Neural cell (in vitro differentiated cells): ENCODE measurements around the gene UBE2F. TPM values are rescaled to one million over a fixed set of nuclear protein-coding genes. Genes with fewer than 3 reads are reported as not detected.

ENCODE experiments used
- H2AFZ ChIP-seq: fragments of 200-600, 300-800 bp; sonication (generic), shearing (Covaris generic); 2 replicates; pipeline ENCODE4 v1.6.0; 2014; ENCODE audit warnings: low read depth, mild to moderate bottlenecking, antibody characterized with exemption, low read length, moderate library complexity
- H3F3A ChIP-seq: fragments of 200-600 bp; shearing (Covaris generic); 2 replicates; pipeline ENCODE4 v1.6.1; 2016; ENCODE audit warnings: mild to moderate bottlenecking, moderate library complexity, mixed read lengths, antibody characterized with exemption, low read length; ENCODE audit not compliant: insufficient read depth, poor library complexity, severe bottlenecking
- H3K27ac ChIP-seq: fragments of 200-600, 300-800 bp; sonication (generic), shearing (Covaris generic); 2 replicates; pipeline ENCODE4 v1.5.1; 2014; ENCODE audit warnings: mild to moderate bottlenecking, low read length, moderate library complexity
- H3K27me3 ChIP-seq: fragments of 300-800, 200-600 bp; sonication (generic), shearing (Covaris generic); 2 replicates; pipeline ENCODE4 v1.6.0; 2014; ENCODE audit warnings: mild to moderate bottlenecking, low read depth, low read length, moderate library complexity; ENCODE audit not compliant: insufficient read depth
- H3K36me3 ChIP-seq: fragments of 300-800, 200-600 bp; sonication (generic), shearing (Covaris generic); 2 replicates; pipeline ENCODE4 v1.5.1; 2014; ENCODE audit warnings: mild to moderate bottlenecking, antibody characterized with exemption, low read length, moderate library complexity; ENCODE audit not compliant: insufficient read depth
- H3K4me2 ChIP-seq: fragments of 300-800, 200-600 bp; sonication (generic), shearing (Covaris generic); 2 replicates; pipeline ENCODE4 v1.6.0; 2014; ENCODE audit warnings: mild to moderate bottlenecking, low read length
- H3K4me3 ChIP-seq: fragments of 300-800, 200-600 bp; sonication (generic), shearing (Covaris generic); 2 replicates; pipeline ENCODE4 v1.5.1; 2014; ENCODE audit warnings: mild to moderate bottlenecking, low read length, moderate library complexity
- H3K79me2 ChIP-seq: fragments of 200-600 bp; shearing (Covaris generic); replicated peaks from 2 replicates; pipeline ENCODE4 v1.6.0; 2014; ENCODE audit warnings: mild to moderate bottlenecking, low read length, moderate library complexity; ENCODE audit not compliant: insufficient read depth
- H3K9ac ChIP-seq: fragments of 300-800, 200-600 bp; sonication (generic), shearing (Covaris generic); 2 replicates; pipeline ENCODE4 v1.6.1; 2016; ENCODE audit warnings: mild to moderate bottlenecking, low read length, mixed read lengths
- H3K9me2 ChIP-seq: fragments of 200-600 bp; shearing (Covaris generic); 2 replicates; pipeline ENCODE4 v1.6.1; 2016; ENCODE audit warnings: mild to moderate bottlenecking, low read length, mixed read lengths; ENCODE audit not compliant: insufficient read depth
- H3K9me3 ChIP-seq: fragments of 200-600, 300-800 bp; sonication (generic), shearing (Covaris generic); 2 replicates; pipeline ENCODE4 v1.6.1; 2016; ENCODE audit warnings: mild to moderate bottlenecking, mixed run types, low read length, moderate library complexity, mixed read lengths
- H4K20me1 ChIP-seq: fragments of 200-600 bp; shearing (Covaris generic); 2 replicates; pipeline ENCODE4 v1.6.1; 2016; ENCODE audit warnings: mild to moderate bottlenecking, mixed run types; ENCODE audit not compliant: insufficient read depth
- EP300 ChIP-seq: fragments of 450-650 bp; conservative IDR thresholded peaks from 2 replicates; pipeline ENCODE4 v1.6.1; 2014; ENCODE audit warnings: antibody characterized with exemption, mild to moderate bottlenecking, moderate library complexity; ENCODE audit not compliant: poor library complexity, severe bottlenecking
- EZH2 ChIP-seq: fragments of 200-600, 300-800 bp; shearing (Covaris generic), sonication (generic); IDR thresholded peaks from 2 replicates; pipeline ENCODE4 v1.6.1; 2014; ENCODE audit warnings: antibody characterized with exemption, low read length, borderline replicate concordance, mild to moderate bottlenecking; ENCODE audit not compliant: insufficient read depth, poor library complexity, severe bottlenecking
- MXI1 ChIP-seq: fragments of 450-650 bp; conservative IDR thresholded peaks from 2 replicates; pipeline ENCODE4 v1.6.1; 2014; ENCODE audit warnings: antibody characterized with exemption, mild to moderate bottlenecking; ENCODE audit not compliant: poor library complexity, severe bottlenecking
- POLR2AphosphoS5 ChIP-seq: IDR thresholded peaks from 2 replicates; pipeline ENCODE4 v1.6.1; 2012
- RAD21 ChIP-seq: fragments of 450-650 bp; conservative IDR thresholded peaks from 2 replicates; pipeline ENCODE4 v1.6.1; 2014; ENCODE audit warnings: antibody characterized with exemption, mild to moderate bottlenecking, moderate library complexity
- SMC3 ChIP-seq: fragments of 450-650 bp; conservative IDR thresholded peaks from 2 replicates; pipeline ENCODE4 v1.6.1; 2014; ENCODE audit warnings: antibody characterized with exemption, mild to moderate bottlenecking, moderate library complexity; ENCODE audit not compliant: poor library complexity
- TAF1 ChIP-seq: IDR thresholded peaks from 2 replicates; pipeline ENCODE4 v1.6.1; 2012; ENCODE audit warnings: low read depth
- polyA plus RNA-seq: library from polyadenylated mRNA; depleted of rRNA; stranded (reverse); fragments of >200 nt; gene quantifications from 2 replicates; pipeline ENCODE4 v1.2.3, GENCODE V29; 2014
- TF ChIP-seq, protein P1 (sequence below): IDR thresholded peaks from 2 replicates; pipeline ENCODE4 v1.6.1; 2012; ENCODE audit warnings: borderline replicate concordance
- TF ChIP-seq, protein P2 (sequence below): fragments of 450-650 bp; IDR thresholded peaks from 2 replicates; pipeline ENCODE4 v1.5.1; 2014; ENCODE audit warnings: antibody characterized with exemption, mild to moderate bottlenecking, moderate library complexity; ENCODE audit not compliant: poor library complexity, severe bottlenecking

The UBE2F gene
- polyA plus RNA-seq, 1 donor from 2014 or later = 65.7 TPM

DNA sequence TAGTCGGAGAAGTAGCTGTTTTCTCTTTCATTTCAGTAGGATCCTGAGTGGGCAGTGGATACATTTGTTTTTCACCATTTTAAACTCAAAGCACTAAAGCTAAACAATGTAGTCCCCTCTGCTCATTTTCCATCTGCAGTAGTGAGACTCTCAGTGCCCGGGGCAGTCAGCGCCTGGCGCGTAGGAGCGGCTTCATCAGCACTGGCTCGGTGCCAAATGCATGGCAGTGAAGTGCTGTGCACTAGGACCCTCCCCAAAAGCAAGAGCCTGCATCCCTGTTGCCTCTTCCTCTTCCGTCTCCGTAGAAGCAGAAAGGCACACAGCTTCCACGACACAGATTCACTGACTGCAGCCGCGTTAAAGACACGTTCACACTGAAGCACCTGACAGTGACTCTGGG is 114.3 kb downstream of the UBE2F start:
- Histone ChIP-seq H3K79me2 (peaks cover 2% of the 10 kb centered on the region), H3K9ac (no peak overlapping the region)

DNA sequence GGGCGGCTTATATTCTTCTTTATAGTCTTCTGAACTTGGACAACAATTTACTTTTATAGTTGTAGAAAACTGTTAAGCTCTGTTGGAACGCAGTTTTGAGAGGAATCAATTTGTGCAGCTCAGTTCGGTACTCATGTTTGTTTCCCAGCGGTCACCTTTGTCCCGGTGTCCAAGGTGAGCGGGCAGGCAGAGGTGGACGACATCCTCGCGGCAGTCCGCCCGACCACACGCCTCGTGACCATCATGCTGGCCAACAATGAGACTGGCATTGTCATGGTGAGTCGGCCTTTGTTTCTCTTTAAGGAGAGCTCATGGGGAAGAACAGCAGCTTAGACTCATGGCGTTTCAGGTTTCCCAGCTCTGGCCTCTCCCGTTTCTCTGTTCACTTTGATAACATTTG is 114.7 kb downstream of the UBE2F start:
- H3K9me3 ChIP-seq = no peaks in the 10 kb centered on the region
- H3K4me2 ChIP-seq = no peak overlapping the region
- H2AFZ ChIP-seq = no peak overlapping the region
- peaks cover 2% of the 10 kb centered on the region for H3K79me2 ChIP-seq
- H3K9ac ChIP-seq = no peak overlapping the region
- H4K20me1 ChIP-seq = no peaks in the 10 kb centered on the region
- H3F3A ChIP-seq = no peaks in the 10 kb centered on the region
- TF ChIP-seq RAD21 (no peak), TAF1 (no peak), MXI1 (no peak), EZH2 (no peak), SMC3 (no peak), EP300 (no peak), POLR2AphosphoS5 (no peak)
- TF ChIP-seq, protein P1, sequence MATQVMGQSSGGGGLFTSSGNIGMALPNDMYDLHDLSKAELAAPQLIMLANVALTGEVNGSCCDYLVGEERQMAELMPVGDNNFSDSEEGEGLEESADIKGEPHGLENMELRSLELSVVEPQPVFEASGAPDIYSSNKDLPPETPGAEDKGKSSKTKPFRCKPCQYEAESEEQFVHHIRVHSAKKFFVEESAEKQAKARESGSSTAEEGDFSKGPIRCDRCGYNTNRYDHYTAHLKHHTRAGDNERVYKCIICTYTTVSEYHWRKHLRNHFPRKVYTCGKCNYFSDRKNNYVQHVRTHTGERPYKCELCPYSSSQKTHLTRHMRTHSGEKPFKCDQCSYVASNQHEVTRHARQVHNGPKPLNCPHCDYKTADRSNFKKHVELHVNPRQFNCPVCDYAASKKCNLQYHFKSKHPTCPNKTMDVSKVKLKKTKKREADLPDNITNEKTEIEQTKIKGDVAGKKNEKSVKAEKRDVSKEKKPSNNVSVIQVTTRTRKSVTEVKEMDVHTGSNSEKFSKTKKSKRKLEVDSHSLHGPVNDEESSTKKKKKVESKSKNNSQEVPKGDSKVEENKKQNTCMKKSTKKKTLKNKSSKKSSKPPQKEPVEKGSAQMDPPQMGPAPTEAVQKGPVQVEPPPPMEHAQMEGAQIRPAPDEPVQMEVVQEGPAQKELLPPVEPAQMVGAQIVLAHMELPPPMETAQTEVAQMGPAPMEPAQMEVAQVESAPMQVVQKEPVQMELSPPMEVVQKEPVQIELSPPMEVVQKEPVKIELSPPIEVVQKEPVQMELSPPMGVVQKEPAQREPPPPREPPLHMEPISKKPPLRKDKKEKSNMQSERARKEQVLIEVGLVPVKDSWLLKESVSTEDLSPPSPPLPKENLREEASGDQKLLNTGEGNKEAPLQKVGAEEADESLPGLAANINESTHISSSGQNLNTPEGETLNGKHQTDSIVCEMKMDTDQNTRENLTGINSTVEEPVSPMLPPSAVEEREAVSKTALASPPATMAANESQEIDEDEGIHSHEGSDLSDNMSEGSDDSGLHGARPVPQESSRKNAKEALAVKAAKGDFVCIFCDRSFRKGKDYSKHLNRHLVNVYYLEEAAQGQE = no peak
- TF ChIP-seq, protein P2, sequence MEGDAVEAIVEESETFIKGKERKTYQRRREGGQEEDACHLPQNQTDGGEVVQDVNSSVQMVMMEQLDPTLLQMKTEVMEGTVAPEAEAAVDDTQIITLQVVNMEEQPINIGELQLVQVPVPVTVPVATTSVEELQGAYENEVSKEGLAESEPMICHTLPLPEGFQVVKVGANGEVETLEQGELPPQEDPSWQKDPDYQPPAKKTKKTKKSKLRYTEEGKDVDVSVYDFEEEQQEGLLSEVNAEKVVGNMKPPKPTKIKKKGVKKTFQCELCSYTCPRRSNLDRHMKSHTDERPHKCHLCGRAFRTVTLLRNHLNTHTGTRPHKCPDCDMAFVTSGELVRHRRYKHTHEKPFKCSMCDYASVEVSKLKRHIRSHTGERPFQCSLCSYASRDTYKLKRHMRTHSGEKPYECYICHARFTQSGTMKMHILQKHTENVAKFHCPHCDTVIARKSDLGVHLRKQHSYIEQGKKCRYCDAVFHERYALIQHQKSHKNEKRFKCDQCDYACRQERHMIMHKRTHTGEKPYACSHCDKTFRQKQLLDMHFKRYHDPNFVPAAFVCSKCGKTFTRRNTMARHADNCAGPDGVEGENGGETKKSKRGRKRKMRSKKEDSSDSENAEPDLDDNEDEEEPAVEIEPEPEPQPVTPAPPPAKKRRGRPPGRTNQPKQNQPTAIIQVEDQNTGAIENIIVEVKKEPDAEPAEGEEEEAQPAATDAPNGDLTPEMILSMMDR = no peak
- H3K27ac ChIP-seq = no peak overlapping the region
- no peaks in the 10 kb centered on the region for H3K27me3 ChIP-seq
- H3K9me2 ChIP-seq = no peaks in the 10 kb centered on the region
- no peaks in the 10 kb centered on the region for H3K36me3 ChIP-seq
- no peak overlapping the region for H3K4me3 ChIP-seq

More for the DNA sequence above, 114.3 kb downstream of the UBE2F start:
- H2AFZ ChIP-seq = no peak overlapping the region
- H3K4me2 ChIP-seq = no peak overlapping the region
- no peaks in the 10 kb centered on the region for H3K9me2 ChIP-seq
- H4K20me1 ChIP-seq = no peaks in the 10 kb centered on the region
- H3F3A ChIP-seq = no peaks in the 10 kb centered on the region
- no peak overlapping the region for H3K27ac ChIP-seq
- no peaks in the 10 kb centered on the region for H3K36me3 ChIP-seq
- no peak overlapping the region for H3K4me3 ChIP-seq
- no peaks in the 10 kb centered on the region for H3K27me3 ChIP-seq
- no peaks in the 10 kb centered on the region for H3K9me3 ChIP-seq
- no peak for TF ChIP-seq EP300
- TF ChIP-seq SMC3 = no peak

DNA sequence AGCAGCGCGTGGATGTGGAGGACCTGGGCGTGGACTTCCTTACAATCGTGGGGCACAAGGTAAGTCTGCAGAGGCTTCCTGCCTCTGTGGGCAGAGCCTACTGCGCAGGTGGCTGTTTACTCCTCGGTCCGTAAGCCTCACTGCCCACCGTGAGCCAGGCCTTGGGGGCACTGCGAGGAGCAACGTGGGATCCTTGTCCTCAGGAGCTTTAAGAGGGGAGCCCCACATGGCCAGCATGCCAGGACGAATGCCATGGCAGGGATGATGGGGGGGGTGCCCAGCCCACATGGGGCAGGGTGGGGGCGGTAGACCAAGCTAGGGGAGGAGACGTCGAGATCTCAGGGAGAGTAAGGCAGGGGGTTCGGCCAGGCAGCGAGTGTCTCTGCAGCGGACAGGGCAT is 115.3 kb downstream of the UBE2F start:
- Histone ChIP-seq H3K9me2 (no peaks in the 10 kb centered on the region), H3K4me2 (no peak overlapping the region), H3K27ac (no peak overlapping the region), H3K36me3 (no peaks in the 10 kb centered on the region), H2AFZ (no peak overlapping the region), H3K4me3 (no peak overlapping the region), H3F3A (no peaks in the 10 kb centered on the region), H4K20me1 (no peaks in the 10 kb centered on the region), H3K79me2 (no peaks in the 10 kb centered on the region), H3K9me3 (no peaks in the 10 kb centered on the region), H3K27me3 (no peaks in the 10 kb centered on the region), H3K9ac (no peak overlapping the region)
- TF ChIP-seq RAD21 = no peak
- no peak for TF ChIP-seq SMC3
- no peak for TF ChIP-seq EP300
- no peak for TF ChIP-seq EZH2
- TF ChIP-seq, protein P1 = no peak
- TF ChIP-seq POLR2AphosphoS5 = no peak
- TF ChIP-seq TAF1 = no peak
- no peak for TF ChIP-seq MXI1
- TF ChIP-seq, protein P2 = no peak
